GM23248 (cell line): ENCODE results near the gene PJA2.

Experiments
- EZH2 ChIP-seq: fragments of 200-600 bp; sonication (generic); IDR thresholded peaks from 2 replicates; pipeline ENCODE4 v1.6.1; 2018; ENCODE audit warnings: antibody characterized with exemption, mild to moderate bottlenecking; ENCODE audit not compliant: insufficient read depth, poor library complexity, severe bottlenecking
- EZH2phosphoT487 ChIP-seq: fragments of 200-600 bp; sonication (generic); IDR thresholded peaks from 2 replicates; pipeline ENCODE4 v1.6.1; 2018; ENCODE audit warnings: antibody characterized with exemption, moderate library complexity, mild to moderate bottlenecking, low read depth; ENCODE audit not compliant: insufficient read depth

DNA sequence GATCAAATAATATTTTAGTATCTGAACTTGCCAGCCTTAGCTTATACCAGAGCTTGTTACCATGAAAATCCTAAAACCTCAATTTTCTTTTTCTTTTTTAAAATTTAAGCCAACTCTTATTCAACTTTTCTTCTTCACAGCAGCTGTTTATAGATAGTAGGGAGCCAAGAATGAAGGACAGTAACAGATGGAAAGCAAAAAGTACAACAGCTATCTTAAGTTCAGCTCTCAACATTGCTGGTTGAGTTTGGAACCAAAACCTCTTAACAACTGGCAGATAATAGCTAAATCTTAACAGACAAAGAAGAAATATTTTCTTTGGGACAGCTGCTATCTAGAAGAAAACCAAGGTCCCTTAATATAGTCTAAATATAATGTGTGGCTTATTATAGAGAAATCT is 74.7 kb downstream of the PJA2 start:
- TF ChIP-seq EZH2phosphoT487: no peak
- no peak for TF ChIP-seq EZH2
